K562 treated with DMSO at 1 percent for 4 hours (cell line): Measurements from ENCODE around the gene HOXD1. TPM values are rescaled to one million over a fixed set of nuclear protein-coding genes. Genes with fewer than 3 reads are reported as not detected.

Experiments
- total RNA-seq: library from RNA; unstranded; fragments of 300-600 nt; gene quantifications from 2 replicates; pipeline ENCODE4 v1.2.3, GENCODE V29; 2022; ENCODE audit not compliant: insufficient read depth

Gene HOXD1
- total RNA-seq, result not detected in 2 replicates

GRCh38 chr2:176187899-176188773 lies at the start of gene HOXD1:
Gene HOXD1, plus strand, starts transcription at chr2:176188668. Its CDS starts 134 bp downstream, at chr2:176188802.

GRCh38 chr2:176151442-176152287 lies 36.8 kb upstream of the HOXD1 start, which contains the start of gene HOXD4:
Gene HOXD4, plus strand, starts transcription at chr2:176151550. Its CDS starts 84 bp downstream, at chr2:176151634.

GRCh38 chr2:176156807-176157498 lies 31.5 kb upstream of the HOXD1 start, which contains the start of gene HOXD3:
Gene HOXD3, plus strand, starts transcription at chr2:176157307. Its CDS starts 11,808 bp downstream, at chr2:176169115.

Other genes with a start within 250 kb of the HOXD1 start
- 12.8 and 16.2 TPM in 2 replicates for gene LNPK, start 186.4 kb upstream of the HOXD1 start, total RNA-seq
- gene EVX2, start 104.7 kb upstream of the HOXD1 start, total RNA-seq, result not detected in 2 replicates
- not detected in 2 replicates for gene HOXD13, start 95.9 kb upstream of the HOXD1 start, total RNA-seq
- gene HOXD12, start 88.9 kb upstream of the HOXD1 start, total RNA-seq, result not detected in 2 replicates
- not detected in 2 replicates for gene HOXD11, start 81.4 kb upstream of the HOXD1 start, total RNA-seq
- not detected in 2 replicates for gene HOXD10, start 71.9 kb upstream of the HOXD1 start, total RNA-seq
- gene HOXD9, start 65.9 kb upstream of the HOXD1 start, total RNA-seq, result not detected in 2 replicates
- not detected in 2 replicates for gene HOXD8, start 59.0 kb upstream of the HOXD1 start, total RNA-seq
- not detected in 2 replicates for gene HOXD4, start 37.1 kb upstream of the HOXD1 start, total RNA-seq
- gene HOXD3, start 31.4 kb upstream of the HOXD1 start, total RNA-seq, result not detected in 2 replicates
- gene MTX2, start 80.8 kb downstream of the HOXD1 start, total RNA-seq, result 43.4 and 54.9 TPM in 2 replicates